Posterior vena cava (tissue), 2 donors: ENCODE measurements around the gene ABCA9. TPM values are rescaled to one million over a fixed set of nuclear protein-coding genes. Genes with fewer than 3 reads are reported as not detected.
"Not testable (repeated sequence)": the region's sequence is repeated elsewhere in the genome, so short reads cannot be mapped to it uniquely, and the experiment has no call there.

Experiments used
- DNase-seq: peaks from one replicate; pipeline ENCODE4 v3.0.0-alpha.2; 2020; ENCODE audit warnings: low spot score
- intact Hi-C, 2 donors: fragments of 100-400 bp; cut with DNase I; formaldehyde crosslinking; loops; one replicate each; pipeline versions ENCODE4 v1.14.1 to v1.14.2; 2022 to 2023
- total RNA-seq, 2 donors: library from RNA; stranded (reverse); fragmentation: NEBNext Ultra II Directional; extraction: Animal tissue kit (Norgen Biotek cat#: 25700); gene quantifications; one replicate each; pipeline ENCODE4 v1.2.1, GENCODE V29; 2021
- donor health status: DM: yes; HTN: yes; CAD: no.
- donor health status: DM: yes; HTN: yes; CAD: no.

ABCA9 gene
- total RNA-seq, 2 donors from 2014 or later = 33.6 to 36.6 TPM

DNA sequence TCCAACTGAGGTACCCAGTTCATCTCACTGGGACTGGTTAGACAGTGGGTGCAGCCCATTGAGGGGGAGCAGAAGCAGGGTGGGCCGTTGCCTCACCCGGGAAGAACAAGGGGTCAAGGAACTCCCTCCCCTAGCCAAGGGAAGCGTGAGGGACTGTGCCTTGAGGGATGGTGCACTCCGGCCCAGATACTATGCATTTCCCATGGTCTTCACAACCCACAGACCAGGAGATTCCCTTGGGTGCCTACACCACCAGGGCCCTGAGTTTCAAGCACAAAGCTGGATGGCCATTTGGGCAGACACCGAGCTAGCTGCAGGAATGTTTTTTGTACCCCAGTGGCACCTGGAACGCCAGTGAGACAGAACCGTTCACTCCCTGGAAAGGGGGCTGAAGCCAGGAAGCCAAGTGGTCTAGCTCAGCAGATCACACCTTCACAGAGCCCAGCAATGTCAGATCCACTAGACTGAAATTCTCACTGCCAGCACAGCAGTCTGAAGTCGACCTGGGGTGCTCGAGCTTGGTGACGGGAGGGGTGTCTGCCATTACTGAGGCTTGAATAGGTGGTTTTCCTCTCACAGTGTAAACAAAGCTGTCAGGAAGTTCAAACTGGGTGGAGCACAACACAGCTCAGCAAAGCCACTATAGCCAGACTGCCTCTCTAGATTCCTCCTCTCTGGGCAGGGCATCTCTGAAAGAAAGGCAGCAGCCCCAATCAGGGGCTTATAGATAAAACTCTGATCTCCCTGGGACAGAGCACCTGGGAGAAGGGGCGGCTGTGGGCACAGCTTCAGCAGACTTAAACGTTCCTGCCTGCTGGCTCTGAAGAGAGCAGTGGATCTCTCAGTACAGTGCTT, 9.9 kb upstream of the ABCA9 start:
- intact Hi-C loops, DNase-seq: not testable (repeated sequence)

DNA sequence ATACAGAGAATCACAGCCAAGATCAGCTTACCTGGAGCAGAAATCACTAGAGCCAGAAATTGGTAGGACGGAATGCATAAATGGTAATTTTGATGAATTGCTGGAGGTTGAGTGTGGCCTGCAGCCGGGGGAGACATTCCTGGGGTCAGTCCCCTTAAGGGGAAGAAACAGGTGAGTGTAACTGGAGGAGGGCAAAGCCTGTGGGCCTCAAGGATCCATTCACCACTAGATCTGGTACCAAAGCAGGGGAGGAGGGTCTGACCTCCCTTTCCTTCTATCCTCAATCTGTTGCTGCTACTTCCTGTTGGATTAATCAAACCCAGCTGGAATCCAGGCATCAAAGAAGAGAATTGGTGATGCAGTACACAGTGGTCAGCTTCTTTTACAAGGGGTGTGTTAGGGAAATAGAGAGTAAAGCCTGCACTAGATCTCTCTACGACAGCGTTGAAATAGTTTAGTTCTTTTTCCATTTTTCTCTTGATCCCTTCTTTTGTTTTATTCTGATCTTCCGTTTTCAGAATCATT, 8.6 kb upstream of the ABCA9 start:
- intact Hi-C loops = no loop called here
- DNase-seq = no peak

DNA sequence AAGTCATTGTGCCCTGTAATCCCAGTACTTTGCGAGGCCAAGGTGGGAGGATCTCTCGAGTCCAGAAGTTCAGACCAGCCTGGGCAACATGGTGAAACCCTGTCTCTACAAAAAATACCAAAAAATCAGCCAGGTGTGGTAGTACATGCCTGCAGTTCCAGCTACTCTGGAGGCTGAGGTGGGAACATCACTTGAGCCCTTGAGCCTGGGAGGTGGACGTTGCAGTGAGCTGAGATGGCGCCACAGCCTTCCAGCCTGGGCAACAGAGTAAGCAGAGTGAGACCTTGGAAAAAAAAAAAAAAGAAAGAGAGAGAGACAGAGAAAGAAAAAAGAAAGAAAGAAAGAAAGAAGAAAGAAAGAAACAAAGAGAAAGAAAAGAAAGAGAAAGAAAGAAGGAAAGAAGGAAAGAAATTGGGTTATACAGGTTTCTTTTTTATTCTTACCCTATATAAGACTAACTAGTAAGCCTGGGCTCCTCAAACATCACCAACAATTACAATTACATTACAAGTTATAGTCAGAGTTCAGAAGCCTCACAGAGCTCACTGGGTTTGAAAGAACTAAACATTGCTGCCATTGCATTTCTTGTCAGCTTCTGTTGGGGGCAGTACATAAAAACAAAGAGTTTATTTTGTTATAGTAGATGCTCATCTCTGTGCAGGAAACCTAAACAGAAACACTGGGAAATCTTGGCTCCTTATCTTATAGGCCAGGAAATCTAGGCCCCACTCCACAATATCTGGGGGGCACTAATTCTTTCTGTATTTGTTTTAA, 6.7 kb upstream of the ABCA9 start:
- DNase-seq = no peak
- intact Hi-C loops = no loop called here

GRCh38 chr17:69066482-69066881, 5.8 kb upstream of the ABCA9 start:
- DNase-seq = no peak
- intact Hi-C loops = no loop called here

DNA sequence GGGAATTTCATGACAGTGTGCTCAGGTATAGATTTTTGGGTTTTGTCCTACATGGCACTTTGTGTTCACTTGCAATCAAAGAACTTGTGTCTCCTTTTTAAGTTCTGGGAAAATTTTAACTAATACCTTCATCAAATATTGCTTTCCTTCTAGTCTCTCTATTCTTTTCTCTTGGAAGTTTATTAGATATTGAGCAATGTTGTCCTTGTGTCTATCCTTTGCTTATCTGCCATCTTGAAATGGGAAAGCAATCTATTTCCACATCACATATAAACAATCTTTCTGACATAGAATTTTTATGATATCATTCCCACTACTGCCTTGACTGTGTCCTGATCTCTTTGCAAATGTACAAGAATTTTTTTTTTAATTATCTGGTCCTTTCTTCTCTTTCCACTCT, 4.4 kb upstream of the ABCA9 start:
- intact Hi-C loops = no loop called here
- no peak for DNase-seq

GRCh38 chr17:69064476-69064875, 3.7 kb upstream of the ABCA9 start:
- intact Hi-C loops = no loop called here
- DNase-seq = no peak

- intact Hi-C loops = no loop called here
- no peak for DNase-seq
Observed at GRCh38 chr17:69064001-69064400, 3.3 kb upstream of the ABCA9 start.

DNA sequence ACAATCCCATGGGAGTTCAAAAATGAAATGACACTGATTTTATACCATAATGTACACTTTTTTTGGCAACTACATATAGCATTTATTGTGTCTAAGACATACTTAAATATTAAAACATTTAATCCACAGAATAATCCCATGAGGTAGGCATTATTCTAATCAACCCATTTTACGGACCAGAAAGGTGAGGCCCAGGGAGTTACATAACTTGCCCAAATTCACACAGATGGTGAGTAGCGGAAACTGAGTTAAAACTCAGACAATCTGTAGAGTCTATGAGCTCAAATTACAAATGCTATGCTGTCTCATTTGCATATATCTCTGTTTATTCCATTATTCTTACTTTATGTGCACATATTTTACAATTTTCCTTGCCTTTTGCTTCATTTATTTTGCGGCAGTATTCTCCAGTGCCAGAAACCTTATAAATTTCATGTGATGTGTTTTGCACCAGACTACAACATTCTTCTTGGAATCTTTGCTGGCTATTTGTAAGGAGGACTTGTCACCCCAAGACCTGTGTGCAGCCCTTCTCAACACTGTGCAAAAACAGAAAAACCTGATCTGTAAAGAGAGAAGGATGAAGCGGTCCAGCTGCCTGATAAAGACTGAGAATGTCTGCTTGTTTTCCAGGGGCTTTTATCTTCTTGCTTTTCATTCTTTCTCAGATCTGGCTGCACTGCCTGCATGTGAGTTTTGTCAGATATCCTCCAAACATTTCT, 2.3 kb upstream of the ABCA9 start:
- intact Hi-C loops = no loop called here
- DNase-seq = no peak

- intact Hi-C loops = no loop called here
- DNase-seq = no peak
Observed at GRCh38 chr17:69061721-69062556, 1.2 kb upstream of the ABCA9 start.

GRCh38 chr17:69059458-69060175, 1.1 kb downstream of the ABCA9 start:
- no peak for DNase-seq
- intact Hi-C loops = no loop called here

GRCh38 chr17:69058165-69058564, 2.6 kb downstream of the ABCA9 start:
- intact Hi-C loops = no loop called here
- no peak for DNase-seq

- no peak for DNase-seq
- intact Hi-C loops = no loop called here
Observed at GRCh38 chr17:69057280-69057679, 3.4 kb downstream of the ABCA9 start.

DNA sequence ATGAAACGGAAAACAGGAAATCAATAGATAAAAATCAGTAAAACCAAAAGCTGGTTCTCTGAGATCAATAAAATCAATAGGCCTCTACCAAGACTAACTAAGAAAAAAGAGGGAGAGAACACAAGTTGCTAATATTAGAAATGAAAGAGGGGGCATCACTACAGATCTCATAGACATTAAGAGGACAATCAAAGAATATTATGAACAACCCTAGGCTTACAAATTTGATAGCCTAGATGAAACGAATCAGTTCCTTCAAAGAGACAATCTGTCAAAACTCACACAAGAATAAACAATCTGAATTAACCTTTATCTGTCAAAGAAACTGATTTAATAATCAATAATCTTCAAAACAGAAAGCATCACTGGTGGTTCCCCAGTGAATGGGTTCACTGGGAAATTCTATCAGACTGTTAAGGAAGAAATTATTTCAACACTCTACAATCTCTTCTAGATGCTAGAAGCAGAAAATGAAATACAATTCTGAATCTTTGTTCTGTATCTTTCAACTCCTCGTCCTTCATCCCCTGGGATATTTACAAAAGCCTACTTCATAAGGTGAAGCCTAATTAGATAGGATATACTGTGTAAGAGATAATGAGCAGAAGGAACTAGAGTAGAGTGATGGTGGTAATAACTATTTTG, 4.4 kb downstream of the ABCA9 start:
- no peak for DNase-seq
- intact Hi-C loops = no loop called here

DNA sequence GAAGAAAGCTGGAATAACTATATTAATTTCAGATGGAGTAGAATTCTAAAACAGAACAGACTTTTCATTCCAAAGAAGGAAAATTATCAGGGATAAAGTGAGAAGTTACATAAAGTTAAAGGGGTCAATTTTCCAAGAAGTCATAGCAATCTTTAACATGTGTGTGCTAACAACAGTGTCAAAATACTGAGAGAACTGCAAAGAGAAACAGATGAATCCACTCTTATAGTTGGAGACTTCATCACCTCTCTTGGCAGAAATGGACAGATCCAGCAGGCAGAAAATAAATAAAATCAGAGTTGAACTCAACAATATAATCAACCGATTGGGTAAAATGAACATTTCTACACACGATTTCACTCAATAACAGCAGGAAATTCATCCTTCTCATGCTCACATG, 5.4 kb downstream of the ABCA9 start:
- no peak for DNase-seq
- intact Hi-C loops = no loop called here

DNA sequence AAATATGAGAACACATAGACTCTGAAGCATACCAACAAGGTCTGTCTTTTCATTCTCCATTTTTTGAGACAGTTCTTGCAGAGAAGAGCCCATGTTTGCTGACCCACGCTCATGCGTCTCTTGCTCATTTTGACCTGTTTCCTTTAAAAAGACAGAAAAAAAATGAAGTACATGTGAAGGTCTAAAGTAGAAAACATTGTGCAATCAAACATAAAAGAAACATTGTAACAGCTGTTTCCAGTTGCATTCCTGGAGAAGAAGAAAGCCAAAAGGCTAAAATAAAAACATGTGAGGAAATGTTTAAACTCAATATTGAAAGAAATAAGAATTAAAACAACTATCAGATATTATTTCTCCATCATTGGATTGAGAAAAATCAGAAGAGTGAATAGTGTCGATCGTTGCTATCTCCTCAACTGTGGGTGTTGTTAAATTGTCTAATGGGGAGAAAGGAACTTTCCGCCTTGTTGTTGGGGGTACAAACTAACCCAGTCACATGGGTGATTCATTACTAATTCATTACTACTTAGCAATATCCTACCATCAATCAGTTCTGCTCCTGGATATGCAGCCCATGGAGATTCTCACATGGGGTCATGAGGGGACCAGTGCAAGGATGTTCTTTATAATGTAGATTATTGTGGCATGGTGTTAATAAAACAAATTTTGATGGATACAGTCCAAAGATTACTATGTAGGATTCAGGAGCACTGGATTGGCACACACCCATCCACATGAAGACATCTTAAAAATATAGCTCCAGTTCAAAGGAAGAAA, 9.5 kb downstream of the ABCA9 start:
- no peak for DNase-seq
- intact Hi-C loops = no loop called here

- intact Hi-C loops = no loop called here
- DNase-seq = no peak
Observed at GRCh38 chr17:69048634-69049033, 12.1 kb downstream of the ABCA9 start.
